Mucosa of descending colon (tissue), 3 donors: ENCODE measurements around the gene ATP5F1A. TPM values are rescaled to one million over a fixed set of nuclear protein-coding genes. Genes with fewer than 3 reads are reported as not detected.
A peak's percentile ranks its signal among the peaks of the same experiment; 100 is the strongest.
"Not testable (repeated sequence)": the region's sequence is repeated elsewhere in the genome, so short reads cannot be mapped to it uniquely, and the experiment has no call there.

ENCODE experiments used
- ATAC-seq: fragments of 200-7000 bp; cut with Tn5 transposase; one replicate; pipeline ENCODE4 v1.9.1; 2020; ENCODE audit warnings: mild to moderate bottlenecking, moderate library complexity
- DNase-seq, 3 donors: peaks; one replicate each; pipeline ENCODE4 v3.0.0-alpha.2; 2020
- H3K36me3 ChIP-seq: fragments of 200-600 bp; one replicate; pipeline ENCODE4 v1.8.0; 2021; ENCODE audit warnings: low read depth, mild to moderate bottlenecking
- H3K4me1 ChIP-seq: fragments of 200-600 bp; one replicate; pipeline ENCODE4 v1.8.0; 2021; ENCODE audit warnings: low read depth, mild to moderate bottlenecking
- H3K4me3 ChIP-seq: fragments of 200-600 bp; one replicate; pipeline ENCODE4 v1.8.0; 2021; ENCODE audit warnings: mild to moderate bottlenecking
- H3K9me3 ChIP-seq: fragments of 200-600 bp; one replicate; pipeline ENCODE4 v1.8.0; 2021; ENCODE audit warnings: mild to moderate bottlenecking
- intact Hi-C, 2 donors: fragments of 100-400 bp; cut with DNase I in 1 of 2; cut with micrococcal nuclease in 1 of 2; formaldehyde crosslinking; loops; one replicate each; pipeline versions ENCODE4 v1.11.0 to v1.11.1; 2022; cut with DNase I, micrococcal nuclease
- total RNA-seq, 3 donors: library from RNA; stranded (reverse); fragmentation: NEBNext Ultra II Directional in 2 of 3; extraction: Animal tissue kit (Norgen Biotek cat#: 25700) in 2 of 3; gene quantifications; one replicate each; pipeline versions ENCODE4 v1.2.1 to v1.2.4, GENCODE V29; 2021 to 2023
- TF ChIP-seq, protein P1 (sequence below): fragments of 200-600 bp; IDR thresholded peaks from one replicate; pipeline ENCODE4 v1.8.0; 2022; ENCODE audit warnings: antibody characterized with exemption, mild to moderate bottlenecking
- donor health status: DM: no; HTN: no; CAD: no; lungs with moderate emphysema.
- donor health status: DM: no; HTN: no; CAD: no.
- donor health status: DM: no; HTN: yes; CAD: no.

Gene ATP5F1A
- total RNA-seq, 3 donors from 2014 or later: 476 to 643 (median 622) TPM

- Histone ChIP-seq H3K36me3 (no peaks in the 10 kb centered on the region), H3K4me1 (no peaks in the 10 kb centered on the region), H3K9me3 (no peaks in the 10 kb centered on the region), H3K4me3 (no peak overlapping the region)
- DNase-seq (no peak), ATAC-seq (no peak)
- TF ChIP-seq, protein P1, sequence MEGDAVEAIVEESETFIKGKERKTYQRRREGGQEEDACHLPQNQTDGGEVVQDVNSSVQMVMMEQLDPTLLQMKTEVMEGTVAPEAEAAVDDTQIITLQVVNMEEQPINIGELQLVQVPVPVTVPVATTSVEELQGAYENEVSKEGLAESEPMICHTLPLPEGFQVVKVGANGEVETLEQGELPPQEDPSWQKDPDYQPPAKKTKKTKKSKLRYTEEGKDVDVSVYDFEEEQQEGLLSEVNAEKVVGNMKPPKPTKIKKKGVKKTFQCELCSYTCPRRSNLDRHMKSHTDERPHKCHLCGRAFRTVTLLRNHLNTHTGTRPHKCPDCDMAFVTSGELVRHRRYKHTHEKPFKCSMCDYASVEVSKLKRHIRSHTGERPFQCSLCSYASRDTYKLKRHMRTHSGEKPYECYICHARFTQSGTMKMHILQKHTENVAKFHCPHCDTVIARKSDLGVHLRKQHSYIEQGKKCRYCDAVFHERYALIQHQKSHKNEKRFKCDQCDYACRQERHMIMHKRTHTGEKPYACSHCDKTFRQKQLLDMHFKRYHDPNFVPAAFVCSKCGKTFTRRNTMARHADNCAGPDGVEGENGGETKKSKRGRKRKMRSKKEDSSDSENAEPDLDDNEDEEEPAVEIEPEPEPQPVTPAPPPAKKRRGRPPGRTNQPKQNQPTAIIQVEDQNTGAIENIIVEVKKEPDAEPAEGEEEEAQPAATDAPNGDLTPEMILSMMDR: no peak
- intact Hi-C loops: no loop called here
These were observed 32.0 kb upstream of the ATP5F1A start for GRCh38 chr18:46130061-46130460.

GRCh38 chr18:46126625-46127024, 28.5 kb upstream of the ATP5F1A start:
- H3K4me1 ChIP-seq, DNase-seq, ATAC-seq, H3K4me3 ChIP-seq, intact Hi-C loops, H3K36me3 ChIP-seq, H3K9me3 ChIP-seq: not testable (repeated sequence)

GRCh38 chr18:46113751-46114150, 15.7 kb upstream of the ATP5F1A start:
- peaks cover 8% of the 10 kb centered on the region for H3K4me1 ChIP-seq
- ATAC-seq: no peak

GRCh38 chr18:46110406-46110805, 12.3 kb upstream of the ATP5F1A start:
- Histone ChIP-seq H3K4me1 (peaks cover 8% of the 10 kb centered on the region), H3K36me3 (no peaks in the 10 kb centered on the region), H3K9me3 (no peaks in the 10 kb centered on the region), H3K4me3 (no peak overlapping the region)
- DNase-seq: no peak
- intact Hi-C loops: no loop called here
- TF ChIP-seq, protein P1: no peak
- ATAC-seq: no peak

More at GRCh38 chr18:46113751-46114150, 15.7 kb upstream of the ATP5F1A start:
- Histone ChIP-seq H3K9me3 (no peaks in the 10 kb centered on the region), H3K4me3 (no peak overlapping the region), H3K36me3 (no peaks in the 10 kb centered on the region)
- no peak for DNase-seq
- TF ChIP-seq, protein P1: no peak
- intact Hi-C loops: no loop called here

DNA sequence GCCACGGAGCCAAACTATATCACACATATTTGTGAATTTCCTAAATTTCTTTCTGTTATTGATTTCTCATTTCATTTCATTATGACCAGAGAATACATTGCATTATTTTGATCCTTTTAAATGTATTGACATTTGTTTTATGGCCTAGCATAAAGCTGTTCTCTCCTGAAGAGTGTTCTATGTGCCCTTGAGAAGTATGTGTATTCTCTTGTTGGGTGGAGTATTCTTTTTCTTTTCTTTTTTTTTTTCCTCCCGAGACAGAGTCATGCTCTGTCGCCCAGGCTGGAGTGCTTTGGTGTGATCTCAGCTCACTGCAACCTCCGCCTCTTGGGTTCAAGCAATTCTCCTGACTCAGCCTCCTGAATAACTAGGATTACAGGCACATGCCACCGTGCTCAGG, 11.3 kb upstream of the ATP5F1A start:
- DNase-seq (no peak), ATAC-seq (peak; percentile 76)
- Histone ChIP-seq H3K36me3 (no peaks in the 10 kb centered on the region), H3K4me1 (peaks cover 8% of the 10 kb centered on the region), H3K9me3 (no peaks in the 10 kb centered on the region), H3K4me3 (no peak overlapping the region)
- intact Hi-C loops: no loop called here
- TF ChIP-seq, protein P1: no peak

DNA sequence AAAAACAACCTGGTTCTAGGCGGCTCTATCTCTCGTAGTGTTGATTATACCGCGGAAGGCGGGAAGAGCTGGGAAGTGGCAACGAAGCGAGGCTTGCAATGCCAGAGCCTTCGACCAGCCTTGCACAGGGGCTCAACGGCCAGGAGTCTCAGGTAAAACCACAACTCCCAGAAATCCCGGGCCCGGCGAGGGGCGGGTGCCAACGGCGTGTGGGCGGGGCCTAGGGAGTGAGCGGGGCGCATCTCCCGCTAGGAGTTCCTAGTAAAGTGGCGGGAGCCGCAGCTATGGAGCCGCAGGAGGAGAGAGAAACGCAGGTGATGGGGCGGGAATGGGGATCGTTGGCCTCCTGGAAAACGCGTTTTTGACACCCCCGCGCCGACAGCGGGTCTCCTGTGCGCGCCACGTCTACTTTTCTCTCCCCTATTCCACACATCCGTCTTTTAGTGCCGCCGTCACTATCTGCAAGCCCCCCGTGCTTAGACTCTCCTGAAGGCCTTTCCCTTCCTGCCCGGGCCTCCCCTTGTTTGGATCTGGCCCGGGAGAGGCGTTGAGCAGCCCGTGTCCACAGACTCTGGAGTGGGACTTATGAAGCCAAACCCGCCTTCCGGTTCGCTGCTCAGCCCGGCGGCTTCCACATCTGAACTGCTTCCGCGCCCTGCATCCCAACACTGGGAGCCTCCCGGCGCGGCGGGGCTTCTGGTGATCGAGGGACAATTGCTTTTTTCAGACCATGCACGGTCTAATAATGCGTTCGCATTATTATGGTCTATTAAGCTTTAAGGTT, 6.2 kb upstream of the ATP5F1A start, which contains the start of gene HAUS1:
TSS of gene HAUS1 (plus strand) at position 258 of the 784 bp plus-strand sequence. CDS start at position 285, 27 bp downstream.
- TF ChIP-seq, protein P1: no peak
- H3K4me1 ChIP-seq: peaks cover 4% of the 10 kb centered on the region
- peak; percentile 99 for ATAC-seq
- DNase-seq: peak; percentile 95 to 97 (median 95)
- intact Hi-C loops: no loop called here
- peak within 1 kb of the TSS; percentile 76 for H3K4me3 ChIP-seq
- H3K36me3 ChIP-seq: no peaks in the 10 kb centered on the region
- H3K9me3 ChIP-seq: no peaks in the 10 kb centered on the region
